Dendritic cell treated with granulocyte-macrophage colony-stimulating factor and Interleukin-4, amounts not matched to agents 40 ng/mL and 50 ng/mL, for 4 days (primary cell): ENCODE data around the gene STOML2.

Experiments
- H3K27ac Mint-ChIP-seq: one replicate; pipeline ENCODE4 v1.8.0; 2022; ENCODE audit warnings: mild to moderate bottlenecking, mixed read lengths
- H3K27me3 Mint-ChIP-seq: one replicate; pipeline ENCODE4 v1.8.0; 2022; ENCODE audit warnings: mild to moderate bottlenecking, mixed read lengths
- H3K36me3 Mint-ChIP-seq: one replicate; pipeline ENCODE4 v1.8.0; 2022; ENCODE audit warnings: low read depth, mixed read lengths
- H3K4me1 Mint-ChIP-seq: one replicate; pipeline ENCODE4 v1.8.0; 2022; ENCODE audit warnings: low read depth, mixed read lengths
- H3K4me3 Mint-ChIP-seq: one replicate; pipeline ENCODE4 v1.8.0; 2022; ENCODE audit warnings: mild to moderate bottlenecking, moderate library complexity, mixed read lengths
- H3K9me3 Mint-ChIP-seq: one replicate; pipeline ENCODE4 v1.8.0; 2022; ENCODE audit warnings: mixed read lengths
- intact Hi-C: fragments of 100-400 bp; cut with micrococcal nuclease; formaldehyde crosslinking; loops from one replicate; pipeline ENCODE4 v1.15.0; 2022

Gene STOML2

GRCh38 chr9:35072461-35073278, 30.3 kb downstream of the STOML2 start, which contains the start of gene VCP:
VCP (minus strand) TSS chr9:35072625; CDS start chr9:35072353, 272 bp downstream.
- intact Hi-C loops: loop anchor here (1.0 to 5.0 kb wide), 2 partner anchors 83 to 405 kb away; partner anchors contain the start of gene DNAJB5
- Mint-ChIP-seq H3K4me1 (peaks cover 39% of the 10 kb centered on the region), H3K36me3 (peaks cover 68% of the 10 kb centered on the region), H3K9me3 (no peaks in the 10 kb centered on the region), H3K27me3 (no peaks in the 10 kb centered on the region), H3K4me3 (peak within 1 kb of the TSS; percentile 82), H3K27ac (peak within 1 kb of the TSS; percentile 96)

GRCh38 chr9:35071814-35072460, 31.0 kb downstream of the STOML2 start:
- Mint-ChIP-seq H3K4me1 (peaks cover 36% of the 10 kb centered on the region), H3K27me3 (no peaks in the 10 kb centered on the region), H3K36me3 (peaks cover 73% of the 10 kb centered on the region), H3K4me3 (peak overlapping the region; percentile 82), H3K27ac (peak overlapping the region; percentile 96), H3K9me3 (no peaks in the 10 kb centered on the region)
- intact Hi-C loops: loop anchor here (1.0 to 5.0 kb wide), 2 partner anchors 83 to 405 kb away; partner anchors contain the start of gene DNAJB5

GRCh38 chr9:35070823-35071813, 31.8 kb downstream of the STOML2 start:
- peak overlapping the region; percentile 82 for H3K4me3 Mint-ChIP-seq
- H3K4me1 Mint-ChIP-seq: peaks cover 33% of the 10 kb centered on the region
- intact Hi-C loops: loop anchor here (5.0 kb wide), 1 partner anchor 404 kb away; a partner anchor contains a TSS
- H3K9me3 Mint-ChIP-seq: no peaks in the 10 kb centered on the region
- H3K36me3 Mint-ChIP-seq: peaks cover 76% of the 10 kb centered on the region
- H3K27ac Mint-ChIP-seq: peak overlapping the region; percentile 96
- no peaks in the 10 kb centered on the region for H3K27me3 Mint-ChIP-seq

- H3K4me1 Mint-ChIP-seq: peaks cover 33% of the 10 kb centered on the region
- H3K9me3 Mint-ChIP-seq: no peaks in the 10 kb centered on the region
- intact Hi-C loops: no loop called here
- peaks cover 73% of the 10 kb centered on the region for H3K36me3 Mint-ChIP-seq
- no peak overlapping the region for H3K4me3 Mint-ChIP-seq
- H3K27ac Mint-ChIP-seq: no peak overlapping the region
- no peaks in the 10 kb centered on the region for H3K27me3 Mint-ChIP-seq
Observed at GRCh38 chr9:35069020-35069419, 33.9 kb downstream of the STOML2 start.

DNA sequence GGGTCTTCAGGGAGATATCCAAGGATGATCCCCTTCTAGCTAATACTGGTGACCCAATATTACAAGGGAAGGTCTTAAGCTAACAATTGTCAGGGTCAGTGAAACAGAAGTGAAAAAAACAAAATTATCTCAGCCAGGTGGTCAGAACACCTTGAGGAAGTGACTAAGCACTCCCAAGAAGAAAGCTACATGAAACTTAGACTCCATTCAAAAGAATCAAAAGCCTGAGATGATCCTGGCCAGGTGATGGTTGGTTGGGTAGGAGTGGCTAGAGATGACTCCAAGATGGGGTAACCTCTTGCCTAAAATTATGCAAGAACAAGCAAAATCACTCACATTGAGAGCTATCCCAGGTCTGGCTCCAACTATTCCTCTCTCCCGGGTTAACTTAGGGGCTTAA, 35.9 kb downstream of the STOML2 start:
- no peaks in the 10 kb centered on the region for H3K9me3 Mint-ChIP-seq
- H3K27ac Mint-ChIP-seq: no peak overlapping the region
- intact Hi-C loops: no loop called here
- H3K4me1 Mint-ChIP-seq: peaks cover 28% of the 10 kb centered on the region
- no peaks in the 10 kb centered on the region for H3K27me3 Mint-ChIP-seq
- peaks cover 83% of the 10 kb centered on the region for H3K36me3 Mint-ChIP-seq
- no peak overlapping the region for H3K4me3 Mint-ChIP-seq

DNA sequence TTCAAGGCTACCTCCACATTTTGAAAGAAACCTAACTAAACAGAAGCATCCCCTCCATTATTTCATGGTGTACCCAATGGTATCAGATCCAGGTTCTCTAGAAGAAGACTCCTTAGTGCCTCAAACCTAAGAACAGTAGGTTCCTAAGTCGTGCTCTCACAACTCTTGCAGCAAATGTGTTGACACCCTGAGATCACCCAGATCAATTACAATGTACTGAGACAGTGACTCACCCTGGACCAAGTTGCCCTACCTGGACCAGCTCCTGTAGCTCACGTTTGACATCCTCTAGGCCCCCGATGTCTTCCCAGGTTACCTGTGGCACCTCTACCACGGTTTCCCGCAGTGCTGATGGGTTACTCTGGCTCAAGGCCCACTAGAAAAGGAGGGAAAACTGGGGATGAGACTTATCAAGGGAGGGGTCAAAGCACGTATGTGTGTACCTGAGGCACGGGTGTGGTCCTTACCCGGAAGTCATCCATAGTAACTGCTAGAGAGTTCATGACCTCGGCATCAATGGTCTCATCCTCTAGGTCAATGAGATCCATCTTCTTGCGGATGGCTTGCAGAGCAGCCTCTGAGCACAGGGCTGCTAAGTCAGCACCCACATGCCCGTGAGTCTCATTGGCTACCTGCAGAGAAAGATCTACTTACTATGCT, 42.3 kb downstream of the STOML2 start:
- no peaks in the 10 kb centered on the region for H3K9me3 Mint-ChIP-seq
- H3K27ac Mint-ChIP-seq: no peak overlapping the region
- no peaks in the 10 kb centered on the region for H3K4me1 Mint-ChIP-seq
- no peaks in the 10 kb centered on the region for H3K27me3 Mint-ChIP-seq
- intact Hi-C loops: no loop called here
- no peak overlapping the region for H3K4me3 Mint-ChIP-seq
- peaks cover 97% of the 10 kb centered on the region for H3K36me3 Mint-ChIP-seq

DNA sequence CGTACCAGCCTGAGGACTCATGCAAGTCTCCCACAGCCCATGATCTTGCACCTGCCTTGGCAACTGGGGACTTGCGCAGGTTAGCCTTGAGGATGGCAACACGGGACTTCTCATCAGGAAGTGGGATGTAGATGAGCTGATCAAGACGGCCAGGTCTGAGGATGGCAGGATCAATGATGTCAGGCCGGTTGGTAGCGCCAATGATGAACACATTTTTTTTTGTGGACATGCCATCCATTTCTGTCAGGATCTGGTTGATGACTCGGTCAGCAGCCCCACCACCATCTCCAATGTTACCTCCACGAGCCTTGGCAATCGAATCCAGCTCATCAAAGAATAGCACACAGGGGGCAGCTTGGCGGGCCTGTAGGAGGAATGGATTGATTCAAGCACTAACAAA, 43.5 kb downstream of the STOML2 start:
- peaks cover 97% of the 10 kb centered on the region for H3K36me3 Mint-ChIP-seq
- H3K4me3 Mint-ChIP-seq: no peak overlapping the region
- no peaks in the 10 kb centered on the region for H3K27me3 Mint-ChIP-seq
- H3K9me3 Mint-ChIP-seq: no peaks in the 10 kb centered on the region
- no peaks in the 10 kb centered on the region for H3K4me1 Mint-ChIP-seq
- intact Hi-C loops: no loop called here
- no peak overlapping the region for H3K27ac Mint-ChIP-seq

DNA sequence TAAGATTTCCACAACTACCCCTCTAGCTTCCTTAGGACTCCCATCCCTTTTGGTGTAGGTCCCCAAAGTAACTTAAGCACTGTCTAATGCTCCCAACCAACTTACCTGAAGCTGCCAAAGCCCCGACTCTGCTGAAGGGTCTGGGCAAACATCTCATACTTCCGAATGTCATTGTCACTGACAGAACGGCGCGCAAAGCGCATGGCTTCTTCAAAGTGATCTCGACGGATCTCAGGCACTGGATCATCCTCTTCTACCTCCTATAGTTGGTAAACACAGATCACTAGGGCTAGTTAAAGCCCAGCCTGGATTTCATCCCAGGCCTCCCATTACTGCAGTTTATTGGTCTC, 45.7 kb downstream of the STOML2 start:
- H3K36me3 Mint-ChIP-seq: peaks cover 100% of the 10 kb centered on the region
- no peaks in the 10 kb centered on the region for H3K9me3 Mint-ChIP-seq
- H3K4me1 Mint-ChIP-seq: peaks cover 10% of the 10 kb centered on the region
- H3K27ac Mint-ChIP-seq: no peak overlapping the region
- no peak overlapping the region for H3K4me3 Mint-ChIP-seq
- intact Hi-C loops: no loop called here
- H3K27me3 Mint-ChIP-seq: no peaks in the 10 kb centered on the region

- intact Hi-C loops: no loop called here
- peaks cover 100% of the 10 kb centered on the region for H3K36me3 Mint-ChIP-seq
- H3K4me1 Mint-ChIP-seq: peaks cover 10% of the 10 kb centered on the region
- H3K27ac Mint-ChIP-seq: no peak overlapping the region
- H3K9me3 Mint-ChIP-seq: no peaks in the 10 kb centered on the region
- no peak overlapping the region for H3K4me3 Mint-ChIP-seq
- no peaks in the 10 kb centered on the region for H3K27me3 Mint-ChIP-seq
Observed at GRCh38 chr9:35056571-35057270, 46.2 kb downstream of the STOML2 start.

DNA sequence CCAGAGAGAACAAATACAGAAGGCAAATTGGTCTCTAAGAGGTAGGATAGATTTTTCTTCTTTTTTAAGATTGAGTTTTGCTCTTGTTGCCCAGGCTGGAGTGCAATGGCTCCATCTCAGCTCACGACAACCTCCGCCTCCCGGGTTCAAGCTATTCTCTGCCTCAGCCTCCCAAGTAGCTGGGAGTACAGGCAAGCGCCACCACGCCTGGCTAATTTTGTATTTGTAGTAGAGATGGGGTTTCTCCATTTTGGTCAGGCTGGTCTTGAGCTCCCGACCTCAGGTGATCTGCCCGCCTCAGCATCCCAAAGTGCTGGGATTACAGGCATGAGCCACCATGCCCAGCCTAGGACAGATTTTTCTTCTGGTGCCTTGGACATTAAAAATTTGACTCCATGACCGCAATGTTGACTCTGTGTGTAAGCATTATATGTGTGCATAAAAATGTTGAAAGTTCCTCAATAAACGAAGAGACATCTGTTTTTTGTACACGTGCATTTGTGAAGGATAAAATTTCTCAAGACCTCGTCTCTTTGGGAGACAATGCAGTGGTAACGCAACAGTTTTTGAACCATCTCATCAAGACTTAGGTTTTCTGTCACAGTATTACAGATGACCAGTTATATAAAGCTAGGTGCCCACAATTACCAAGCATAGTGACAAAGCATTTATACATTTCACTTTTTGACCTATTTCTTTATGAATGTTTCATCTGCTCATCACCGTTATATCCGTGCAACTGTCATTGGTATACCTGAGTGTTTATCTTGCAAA, 47.9 kb downstream of the STOML2 start:
- H3K4me1 Mint-ChIP-seq: peaks cover 10% of the 10 kb centered on the region
- no peak overlapping the region for H3K27ac Mint-ChIP-seq
- intact Hi-C loops: loop anchor here (5.0 kb wide), 1 partner anchor 158 kb away; a partner anchor contains a TSS
- H3K4me3 Mint-ChIP-seq: no peak overlapping the region
- no peaks in the 10 kb centered on the region for H3K9me3 Mint-ChIP-seq
- no peaks in the 10 kb centered on the region for H3K27me3 Mint-ChIP-seq
- H3K36me3 Mint-ChIP-seq: peaks cover 100% of the 10 kb centered on the region

GRCh38 chr9:35054185-35054835, 48.6 kb downstream of the STOML2 start:
- Mint-ChIP-seq H3K36me3 (peaks cover 100% of the 10 kb centered on the region), H3K9me3 (no peaks in the 10 kb centered on the region), H3K4me3 (no peak overlapping the region), H3K4me1 (peaks cover 10% of the 10 kb centered on the region), H3K27ac (no peak overlapping the region), H3K27me3 (no peaks in the 10 kb centered on the region)
- intact Hi-C loops: loop anchor here (5.0 kb wide), 1 partner anchor 157 kb away; a partner anchor contains a TSS
